GM12878 (cell line): ENCODE data around the gene CAST. TPM values are rescaled to one million over a fixed set of nuclear protein-coding genes. Genes with fewer than 3 reads are reported as not detected.

Experiments
- ATAC-seq: fragments of 200-7000 bp; cut with Tn5 transposase; 3 replicates; pipeline ENCODE4 v1.9.1; 2020; ENCODE audit warnings: mild to moderate bottlenecking, moderate library complexity
- BruUV-seq: library from RNA; stranded (reverse); fragments of 400-500 nt; replicated peaks from 2 replicates; lab custom pipeline; 2021; lab: Mats Ljungman, UMichigan
- CTCF ChIA-PET: fragments of 300-600 bp; sonication (Branson Sonifier 250); formaldehyde crosslinking; extraction: SDS; loops from one replicate; lab custom pipeline; 2021; ENCODE audit warnings: inconsistent platforms; lab: Yijun Ruan, JAX
- POLR2A ChIA-PET: fragments of 350-600 bp; formaldehyde crosslinking; extraction: SDS; loops from one replicate; lab custom pipeline; 2021; ENCODE audit warnings: inconsistent platforms; lab: Charles Lee
- RAD21 ChIA-PET: fragments of 300-600 bp; sonication (Branson Sonifier 250); formaldehyde crosslinking; loops from one replicate; lab custom pipeline; 2023; ENCODE audit warnings: antibody characterized with exemption; ENCODE audit not compliant: unreplicated experiment; lab: Charles Lee
- SMC1A ChIA-PET: fragments of 300-600 bp; sonication (Branson Sonifier 250); formaldehyde crosslinking; loops from one replicate; lab custom pipeline; 2023; ENCODE audit not compliant: unreplicated experiment, uncharacterized antibody; lab: Charles Lee
- DNase-seq: peaks from one replicate; pipeline ENCODE4 v3.0.0-alpha.2; 2011; ENCODE audit warnings: low read depth, low spot score
- FAIRE-seq: peaks from 3 replicates; lab custom pipeline; 2011; peaks lifted over from hg19 to GRCh38; lab: Jason Lieb, UNC
- H2AFZ ChIP-seq: 2 replicates; pipeline ENCODE4 v1.6.0; 2011; ENCODE audit warnings: low read depth, low read length, control low read depth; ENCODE audit not compliant: control insufficient read depth
- H3K27ac ChIP-seq: 2 replicates; pipeline ENCODE4 v1.5.1; 2011; ENCODE audit warnings: control low read depth; ENCODE audit not compliant: control insufficient read depth, insufficient read depth
- H3K27me3 ChIP-seq, 2 experiments: replicated peaks in 1 of 2; 2 replicates each; pipeline versions ENCODE4 v1.6.0 to v1.6.1; 2011; ENCODE audit warnings: low read length in 1 of 2; ENCODE audit not compliant: control insufficient read depth in 2 of 2, insufficient read depth in 2 of 2
- H3K36me3 ChIP-seq, 2 experiments: 2 replicates each; pipeline ENCODE4 v1.5.1; 2011; ENCODE audit warnings: low read length in 1 of 2; ENCODE audit not compliant: control insufficient read depth in 2 of 2, insufficient read depth in 2 of 2
- H3K4me1 ChIP-seq: 2 replicates; pipeline ENCODE4 v1.6.1; 2011; ENCODE audit warnings: mild to moderate bottlenecking, low read length, moderate library complexity, mixed read lengths; ENCODE audit not compliant: control insufficient read depth, insufficient read depth
- H3K4me2 ChIP-seq: 2 replicates; pipeline ENCODE4 v1.6.0; 2011; ENCODE audit warnings: control low read depth; ENCODE audit not compliant: control insufficient read depth, insufficient read depth
- H3K4me3 ChIP-seq: fragments of 200-600 bp; sonication (generic); 2 replicates; pipeline ENCODE4 v1.5.1; 2016
- H3K79me2 ChIP-seq: 2 replicates; pipeline ENCODE4 v1.6.0; 2011; ENCODE audit warnings: low read length; ENCODE audit not compliant: control insufficient read depth, insufficient read depth
- H3K9ac ChIP-seq: 2 replicates; pipeline ENCODE4 v1.8.0; 2011; ENCODE audit warnings: low read length, control low read depth, mixed read lengths; ENCODE audit not compliant: control insufficient read depth, insufficient read depth
- H3K9me3 ChIP-seq: replicated peaks from 3 replicates; pipeline ENCODE4 v1.5.1; 2011; ENCODE audit warnings: mild to moderate bottlenecking, low read length; ENCODE audit not compliant: control insufficient read depth, insufficient read depth
- H4K20me1 ChIP-seq: 2 replicates; pipeline ENCODE4 v1.6.0; 2011; ENCODE audit not compliant: control insufficient read depth, insufficient read depth
- BCLAF1 ChIP-seq: fragments of 450-650 bp; IDR thresholded peaks from 2 replicates; pipeline ENCODE4 v1.6.1; 2017; ENCODE audit warnings: antibody characterized with exemption, mild to moderate bottlenecking, moderate library complexity
- CTCF ChIP-seq, 3 experiments: IDR thresholded peaks in 2 of 3; conservative IDR thresholded peaks in 1 of 3; 2 replicates each; pipeline ENCODE4 v1.5.1; 2011; ENCODE audit warnings: low read depth in 3 of 3, low read length in 3 of 3, mild to moderate bottlenecking in 3 of 3, control low read depth in 2 of 3, moderate library complexity in 2 of 3, inconsistent platforms in 1 of 3, mixed read lengths in 1 of 3; ENCODE audit not compliant: control insufficient read depth in 2 of 3, insufficient read depth in 1 of 3; ENCODE audit errors: extremely low read depth in 1 of 3
- JUNB ChIP-seq: IDR thresholded peaks from 2 replicates; pipeline ENCODE4 v1.6.1; 2016; ENCODE audit warnings: antibody characterized with exemption, mild to moderate bottlenecking
- MYB ChIP-seq: fragments of 150-350 bp; IDR thresholded peaks from 2 replicates; pipeline ENCODE4 v1.6.1; 2014; ENCODE audit warnings: mild to moderate bottlenecking, low read depth, low read length, borderline replicate concordance
- NKRF ChIP-seq: fragments of 450-650 bp; conservative IDR thresholded peaks from 2 replicates; pipeline ENCODE4 v1.6.1; 2017; ENCODE audit warnings: mild to moderate bottlenecking, moderate library complexity
- PBX3 ChIP-seq: IDR thresholded peaks from 2 replicates; pipeline ENCODE4 v1.6.1; 2011; ENCODE audit warnings: mild to moderate bottlenecking, low read depth, low read length, moderate library complexity; ENCODE audit not compliant: insufficient replicate concordance
- POLR2AphosphoS5 ChIP-seq: IDR thresholded peaks from 2 replicates; pipeline ENCODE4 v1.6.1; 2011; ENCODE audit warnings: mild to moderate bottlenecking, low read length, inconsistent platforms
- RBBP5 ChIP-seq: fragments of 200-600 bp; sonication (generic); conservative IDR thresholded peaks from 2 replicates; pipeline ENCODE4 v1.6.1; 2016
- WGBS: methylation state at CpG from one replicate; pipeline ENCODE4 v1.1.6; 2016; ENCODE audit warnings: low lambda C conversion rate; ENCODE audit not compliant: insufficient replicate concordance, insufficient coverage; ENCODE audit errors: missing lambda C conversion rate; 5-methylcytosine and 5-hydroxymethylcytosine counted together
- in situ Hi-C: fragments of 300-500 bp; cut with MboI; formaldehyde crosslinking; loops from 9 replicates; pipeline ENCODE4 v1.14.3; 2018; ENCODE audit warnings: mixed read lengths
- intact Hi-C: fragments of 100-400 bp; cut with micrococcal nuclease; formaldehyde crosslinking; loops from one replicate; pipeline ENCODE4 v1.14.2; 2022; ENCODE audit not compliant: unreplicated experiment
- polyA plus RNA-seq, 11 experiments: library from polyadenylated mRNA; depleted of rRNA in 4 of 11; unstranded in 6 of 11; stranded (reverse) in 5 of 11; fragments of >200 nt; fragmentation: Nextera tagmentation in 4 of 11; fragmentation: Illumina TruSeq in 1 of 11; extraction: Ambion mirVana in 4 of 11; extraction: Trizol in 1 of 11; gene quantifications; 1 replicate in 1 of 11; 2 replicates in 10 of 11; pipeline versions ENCODE4 v1.2.1 to v1.2.3, GENCODE V29; 2011 to 2016; ENCODE audit warnings: inconsistent platforms in 2 of 11, missing spikeins in 2 of 11, low read depth in 1 of 11
- total RNA-seq, 4 experiments: library from RNA; depleted of rRNA in 3 of 4; stranded (reverse); fragments of >200 nt in 3 of 4; fragmentation: Illumina TruSeq in 1 of 4; extraction: Trizol in 1 of 4; gene quantifications; 2 replicates each; pipeline versions ENCODE4 v1.2.1 to v1.2.3, GENCODE V29; 2013 to 2021

The CAST gene
- total and polyA plus RNA-seq, 10 of the 15 experiments (the other 5 are each of a cell fraction or from before 2014, with no cell fraction given): 31.7 to 140 (median 68.5) TPM

GRCh38 chr5:96729156-96729555 lies 67.0 kb downstream of the CAST start (continued):
- TF ChIP-seq NKRF (no peak), CTCF (IDR thresholded peaks at IDR 0.05 in 2 of 3, conservative IDR thresholded peaks at IDR 0.05 in 1 of 3; ENCODE audit: control insufficient read depth in 2 of 3, extremely low read depth in 1 of 3, insufficient read depth in 1 of 3, low read depth in 3 of 3, low read length in 3 of 3) (peak in 1 of 3 experiments; percentile 36; a peak in 1 of 6 replicates)

GRCh38 chr5:96730586-96730985 lies 68.4 kb downstream of the CAST start:
- H3K4me3 ChIP-seq: no peak overlapping the region
- POLR2A ChIA-PET: interaction anchor here (0.7 kb wide), 1 partner anchor 63 kb away, joined by 4 read pairs; no protein-coding TSS in a partner anchor
- RAD21 ChIA-PET: interaction anchor here (1.2 kb wide), 1 partner anchor 76 kb away, joined by 3 read pairs; no protein-coding TSS in a partner anchor
- H2AFZ ChIP-seq: no peak overlapping the region
- no peak overlapping the region for H3K27ac ChIP-seq
- no peak overlapping the region for H3K4me2 ChIP-seq
- no peaks in the 10 kb centered on the region; a peak in 1 of 4 replicates for H3K36me3 ChIP-seq
- H3K9me3 ChIP-seq: no peaks in the 10 kb centered on the region
- no peaks in the 10 kb centered on the region for H3K27me3 ChIP-seq
- BruUV-seq: no TSS peak
- WGBS: 96% methylated on average over 6 of the region's 6 CpGs
- H3K4me1 ChIP-seq: no peaks in the 10 kb centered on the region
- no peaks in the 10 kb centered on the region for H3K79me2 ChIP-seq
- H3K9ac ChIP-seq: no peak overlapping the region
- SMC1A ChIA-PET: interaction anchor here (0.6 to 1.2 kb wide), 4 partner anchors 16 to 116 kb away, joined by 3 to 5 read pairs (median 4); no protein-coding TSS in a partner anchor
- FAIRE-seq (no peak), ATAC-seq (no peak), DNase-seq (no peak)
- intact Hi-C loops: no loop called here
- in situ Hi-C loops: no loop called here
- no peaks in the 10 kb centered on the region for H4K20me1 ChIP-seq
- CTCF ChIA-PET: interaction anchor here (1.1 to 4.4 kb wide), 3 partner anchors 15 to 385 kb away, joined by 3 to 33 read pairs (median 7); no protein-coding TSS in a partner anchor
- TF ChIP-seq BCLAF1 (no peak), MYB (no peak), POLR2AphosphoS5 (no peak), PBX3 (no peak), RBBP5 (no peak), CTCF (IDR thresholded peaks at IDR 0.05 in 2 of 3, conservative IDR thresholded peaks at IDR 0.05 in 1 of 3; ENCODE audit: control insufficient read depth in 2 of 3, extremely low read depth in 1 of 3, insufficient read depth in 1 of 3, low read depth in 3 of 3, low read length in 3 of 3) (no peak), JUNB (no peak)
